ENCODE data around the gene ZNF536.
"Not testable (repeated sequence)": the region's sequence is repeated elsewhere in the genome, so short reads cannot be mapped to it uniquely, and the experiment has no call there.

The ZNF536 gene

GRCh38 chr19:30416375-30416774, 44.2 kb downstream of the ZNF536 start:
- H3K9me3 ChIP-seq (ENCODE audit: control insufficient read depth, insufficient read depth, low read length) = no peaks in the 10 kb centered on the region
- no peak overlapping the region for H3K4me3 ChIP-seq (ENCODE audit: low read depth, low read length)
- no peaks in the 10 kb centered on the region for H3K36me3 ChIP-seq (ENCODE audit: control insufficient read depth, insufficient read depth, low read length)
- H3K27me3 ChIP-seq (ENCODE audit: control insufficient read depth, insufficient read depth, low read length) = no peaks in the 10 kb centered on the region
- no peaks in the 10 kb centered on the region for H3K4me1 ChIP-seq (ENCODE audit: control insufficient read depth, insufficient read depth, low read length)
- H3K9ac ChIP-seq (ENCODE audit: low read depth, low read length) = no peak overlapping the region

GRCh38 chr19:30417166-30417565, 45.0 kb downstream of the ZNF536 start:
- H3K4me1 ChIP-seq (ENCODE audit: control insufficient read depth, insufficient read depth, low read length); H3K27me3 ChIP-seq (ENCODE audit: control insufficient read depth, insufficient read depth, low read length); H3K9me3 ChIP-seq (ENCODE audit: control insufficient read depth, insufficient read depth, low read length); H3K36me3 ChIP-seq (ENCODE audit: control insufficient read depth, insufficient read depth, low read length); H3K9ac ChIP-seq (ENCODE audit: low read depth, low read length); H3K4me3 ChIP-seq (ENCODE audit: low read depth, low read length): not testable (repeated sequence)

GRCh38 chr19:30419568-30420180, 47.5 kb downstream of the ZNF536 start:
- Histone ChIP-seq H3K36me3 (ENCODE audit: control insufficient read depth, insufficient read depth, low read length) (no peaks in the 10 kb centered on the region), H3K27me3 (ENCODE audit: control insufficient read depth, insufficient read depth, low read length) (no peaks in the 10 kb centered on the region), H3K9me3 (ENCODE audit: control insufficient read depth, insufficient read depth, low read length) (no peaks in the 10 kb centered on the region), H3K9ac (ENCODE audit: low read depth, low read length) (no peak overlapping the region), H3K4me3 (ENCODE audit: low read depth, low read length) (no peak overlapping the region), H3K4me1 (ENCODE audit: control insufficient read depth, insufficient read depth, low read length) (no peaks in the 10 kb centered on the region)

GRCh38 chr19:30420316-30420715, 48.1 kb downstream of the ZNF536 start:
- Histone ChIP-seq H3K9ac (ENCODE audit: low read depth, low read length) (no peak overlapping the region), H3K27me3 (ENCODE audit: control insufficient read depth, insufficient read depth, low read length) (no peaks in the 10 kb centered on the region), H3K4me1 (ENCODE audit: control insufficient read depth, insufficient read depth, low read length) (no peaks in the 10 kb centered on the region), H3K4me3 (ENCODE audit: low read depth, low read length) (no peak overlapping the region), H3K9me3 (ENCODE audit: control insufficient read depth, insufficient read depth, low read length) (no peaks in the 10 kb centered on the region), H3K36me3 (ENCODE audit: control insufficient read depth, insufficient read depth, low read length) (no peaks in the 10 kb centered on the region)

- H3K4me1 ChIP-seq (ENCODE audit: control insufficient read depth, insufficient read depth, low read length) = no peaks in the 10 kb centered on the region
- H3K27me3 ChIP-seq (ENCODE audit: control insufficient read depth, insufficient read depth, low read length) = no peaks in the 10 kb centered on the region
- no peaks in the 10 kb centered on the region for H3K36me3 ChIP-seq (ENCODE audit: control insufficient read depth, insufficient read depth, low read length)
- no peaks in the 10 kb centered on the region for H3K9me3 ChIP-seq (ENCODE audit: control insufficient read depth, insufficient read depth, low read length)
- no peak overlapping the region for H3K9ac ChIP-seq (ENCODE audit: low read depth, low read length)
- no peak overlapping the region for H3K4me3 ChIP-seq (ENCODE audit: low read depth, low read length)
These were observed 48.7 kb downstream of the ZNF536 start for GRCh38 chr19:30420881-30421280.

GRCh38 chr19:30421571-30421970, 49.4 kb downstream of the ZNF536 start:
- Histone ChIP-seq H3K9ac (ENCODE audit: low read depth, low read length) (no peak overlapping the region), H3K27me3 (ENCODE audit: control insufficient read depth, insufficient read depth, low read length) (no peaks in the 10 kb centered on the region), H3K4me3 (ENCODE audit: low read depth, low read length) (no peak overlapping the region), H3K9me3 (ENCODE audit: control insufficient read depth, insufficient read depth, low read length) (no peaks in the 10 kb centered on the region), H3K36me3 (ENCODE audit: control insufficient read depth, insufficient read depth, low read length) (no peaks in the 10 kb centered on the region), H3K4me1 (ENCODE audit: control insufficient read depth, insufficient read depth, low read length) (no peaks in the 10 kb centered on the region)

GRCh38 chr19:30423481-30423880, 51.3 kb downstream of the ZNF536 start:
- H3K36me3 ChIP-seq (ENCODE audit: control insufficient read depth, insufficient read depth, low read length) = no peaks in the 10 kb centered on the region
- no peak overlapping the region for H3K9ac ChIP-seq (ENCODE audit: low read depth, low read length)
- H3K9me3 ChIP-seq (ENCODE audit: control insufficient read depth, insufficient read depth, low read length) = no peaks in the 10 kb centered on the region
- H3K4me1 ChIP-seq (ENCODE audit: control insufficient read depth, insufficient read depth, low read length) = no peaks in the 10 kb centered on the region
- H3K4me3 ChIP-seq (ENCODE audit: low read depth, low read length) = no peak overlapping the region
- H3K27me3 ChIP-seq (ENCODE audit: control insufficient read depth, insufficient read depth, low read length) = no peaks in the 10 kb centered on the region

GRCh38 chr19:30425885-30426838, 54.0 kb downstream of the ZNF536 start:
- no peaks in the 10 kb centered on the region for H3K4me1 ChIP-seq (ENCODE audit: control insufficient read depth, insufficient read depth, low read length)
- H3K9me3 ChIP-seq (ENCODE audit: control insufficient read depth, insufficient read depth, low read length) = no peaks in the 10 kb centered on the region
- H3K36me3 ChIP-seq (ENCODE audit: control insufficient read depth, insufficient read depth, low read length) = no peaks in the 10 kb centered on the region
- H3K9ac ChIP-seq (ENCODE audit: low read depth, low read length) = no peak overlapping the region
- H3K27me3 ChIP-seq (ENCODE audit: control insufficient read depth, insufficient read depth, low read length) = no peaks in the 10 kb centered on the region
- H3K4me3 ChIP-seq (ENCODE audit: low read depth, low read length) = no peak overlapping the region

- H3K4me1 ChIP-seq (ENCODE audit: control insufficient read depth, insufficient read depth, low read length) = no peaks in the 10 kb centered on the region
- H3K9ac ChIP-seq (ENCODE audit: low read depth, low read length) = no peak overlapping the region
- H3K9me3 ChIP-seq (ENCODE audit: control insufficient read depth, insufficient read depth, low read length) = no peaks in the 10 kb centered on the region
- no peak overlapping the region for H3K4me3 ChIP-seq (ENCODE audit: low read depth, low read length)
- no peaks in the 10 kb centered on the region for H3K27me3 ChIP-seq (ENCODE audit: control insufficient read depth, insufficient read depth, low read length)
- no peaks in the 10 kb centered on the region for H3K36me3 ChIP-seq (ENCODE audit: control insufficient read depth, insufficient read depth, low read length)
These were observed 54.7 kb downstream of the ZNF536 start for GRCh38 chr19:30426864-30427263.

GRCh38 chr19:30428092-30428680, 56.0 kb downstream of the ZNF536 start:
- Histone ChIP-seq H3K4me3 (ENCODE audit: low read depth, low read length) (no peak overlapping the region), H3K4me1 (ENCODE audit: control insufficient read depth, insufficient read depth, low read length) (no peaks in the 10 kb centered on the region), H3K9ac (ENCODE audit: low read depth, low read length) (no peak overlapping the region), H3K27me3 (ENCODE audit: control insufficient read depth, insufficient read depth, low read length) (no peaks in the 10 kb centered on the region), H3K36me3 (ENCODE audit: control insufficient read depth, insufficient read depth, low read length) (no peaks in the 10 kb centered on the region), H3K9me3 (ENCODE audit: control insufficient read depth, insufficient read depth, low read length) (no peaks in the 10 kb centered on the region)

GRCh38 chr19:30428844-30429243, 56.7 kb downstream of the ZNF536 start:
- Histone ChIP-seq H3K4me1 (ENCODE audit: control insufficient read depth, insufficient read depth, low read length) (no peaks in the 10 kb centered on the region), H3K9ac (ENCODE audit: low read depth, low read length) (no peak overlapping the region), H3K27me3 (ENCODE audit: control insufficient read depth, insufficient read depth, low read length) (no peaks in the 10 kb centered on the region), H3K9me3 (ENCODE audit: control insufficient read depth, insufficient read depth, low read length) (no peaks in the 10 kb centered on the region), H3K36me3 (ENCODE audit: control insufficient read depth, insufficient read depth, low read length) (no peaks in the 10 kb centered on the region), H3K4me3 (ENCODE audit: low read depth, low read length) (no peak overlapping the region)

Measured in iPS-15b (cell line).